Measurements from ENCODE around the gene ATXN7L1.

- no peak for TF ChIP-seq CTCF (IDR thresholded peaks at IDR 0.05)
- no peak for TF ChIP-seq POLR2A (IDR thresholded peaks at IDR 0.05)
Measured at GRCh38 chr7:105902325-105902911, 26.0 kb upstream of the ATXN7L1 start.

Data from Peyer's patch (tissue), 4 donors.